Ovary (tissue), 3 donors: ENCODE data around the gene TCERG1L.

Experiments used
- CTCF ChIP-seq, 3 donors: fragments of 450-650 bp in 2 of 3; fragments of 200-600 bp in 1 of 3; IDR thresholded peaks; one replicate each; pipeline versions ENCODE4 v1.5.1 to v1.8.0; 2016 to 2022; ENCODE audit warnings: antibody characterized with exemption in 3 of 3, mild to moderate bottlenecking in 1 of 3
- POLR2A ChIP-seq: fragments of 450-650 bp; IDR thresholded peaks from one replicate; pipeline ENCODE4 v1.6.1; 2017; ENCODE audit warnings: antibody characterized with exemption, mild to moderate bottlenecking, moderate library complexity
- donor health status: DM: no; HTN: no; CAD: no.

DNA sequence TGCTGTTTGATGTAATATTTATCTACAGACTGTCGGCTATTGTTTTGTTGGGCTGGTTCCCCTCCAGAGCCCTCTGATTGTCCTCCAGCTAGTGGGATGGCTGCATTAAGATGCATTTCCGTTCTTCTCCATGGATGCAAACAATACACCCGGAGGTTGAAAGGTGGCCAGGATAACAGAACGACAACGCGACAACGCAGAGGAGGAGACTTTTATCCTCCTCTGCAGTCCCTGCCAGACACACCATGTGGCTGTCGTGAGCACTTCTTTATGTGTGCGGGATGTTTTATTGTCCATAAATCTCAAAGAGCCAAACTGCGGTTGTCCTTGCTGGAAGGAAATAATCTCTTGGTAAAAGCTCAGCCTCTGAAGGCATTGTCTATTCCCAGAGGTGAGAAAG lies 39.1 kb upstream of the TCERG1L start:
- TF ChIP-seq CTCF (IDR thresholded peaks at IDR 0.05) (no peak), POLR2A (no peak)
